Myocyte (in vitro differentiated cells): ENCODE results near the gene ZBP1. TPM values are rescaled to one million over a fixed set of nuclear protein-coding genes. Genes with fewer than 3 reads are reported as not detected.
"Not testable (repeated sequence)": the region's sequence is repeated elsewhere in the genome, so short reads cannot be mapped to it uniquely, and the experiment has no call there.

Experiments used
- DNase-seq: peaks from one replicate; pipeline ENCODE4 v3.0.0-alpha.2; 2012; ENCODE audit warnings: low read depth
- total RNA-seq: library from RNA; depleted of rRNA; stranded (reverse); fragments of >200 nt; gene quantifications from 2 replicates; pipeline ENCODE4 v1.2.3, GENCODE V29; 2014

ZBP1 gene
- total RNA-seq, 1 donor from 2014 or later: 0.29 TPM

DNA sequence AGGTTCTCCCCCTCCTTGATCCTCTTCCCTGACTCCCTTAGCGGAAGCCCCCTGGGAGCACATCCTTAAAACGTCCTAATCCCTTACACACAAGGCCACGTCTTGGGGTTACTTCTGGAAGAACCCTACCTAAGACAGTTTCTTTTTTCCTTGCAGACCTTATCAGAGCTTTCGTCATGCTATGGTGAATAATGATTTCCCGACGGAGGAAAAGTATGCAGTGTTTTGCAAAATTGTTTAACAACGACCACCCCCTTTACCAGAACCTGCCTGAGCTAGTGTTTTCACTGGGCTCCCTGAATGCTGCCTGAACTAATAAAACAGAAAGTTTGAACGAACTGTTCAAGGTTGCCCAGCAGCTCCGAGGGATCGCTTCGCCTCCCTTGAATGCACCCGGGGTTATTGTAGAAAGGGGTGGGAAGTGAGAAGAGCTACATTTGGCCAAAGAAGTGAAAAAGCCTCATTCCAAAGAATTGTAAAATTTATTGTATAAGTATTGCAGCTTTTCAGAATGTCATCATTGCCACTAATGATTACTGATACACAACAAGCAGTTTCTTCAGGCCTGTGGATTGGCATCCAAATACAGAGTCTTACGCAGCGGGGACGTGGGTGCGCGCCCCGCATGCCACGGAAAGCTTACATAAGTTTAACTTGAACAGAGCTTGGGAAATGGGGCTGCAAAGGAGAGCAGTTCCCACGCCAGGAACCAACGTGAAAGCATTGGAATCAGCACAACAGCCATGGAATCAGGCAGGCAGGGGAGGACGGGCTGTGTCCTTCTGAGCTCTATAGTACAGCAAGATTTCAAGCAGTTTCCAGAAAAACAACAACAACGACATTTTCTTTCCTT, 27.9 kb upstream of the ZBP1 start:
- no peak for DNase-seq

DNA sequence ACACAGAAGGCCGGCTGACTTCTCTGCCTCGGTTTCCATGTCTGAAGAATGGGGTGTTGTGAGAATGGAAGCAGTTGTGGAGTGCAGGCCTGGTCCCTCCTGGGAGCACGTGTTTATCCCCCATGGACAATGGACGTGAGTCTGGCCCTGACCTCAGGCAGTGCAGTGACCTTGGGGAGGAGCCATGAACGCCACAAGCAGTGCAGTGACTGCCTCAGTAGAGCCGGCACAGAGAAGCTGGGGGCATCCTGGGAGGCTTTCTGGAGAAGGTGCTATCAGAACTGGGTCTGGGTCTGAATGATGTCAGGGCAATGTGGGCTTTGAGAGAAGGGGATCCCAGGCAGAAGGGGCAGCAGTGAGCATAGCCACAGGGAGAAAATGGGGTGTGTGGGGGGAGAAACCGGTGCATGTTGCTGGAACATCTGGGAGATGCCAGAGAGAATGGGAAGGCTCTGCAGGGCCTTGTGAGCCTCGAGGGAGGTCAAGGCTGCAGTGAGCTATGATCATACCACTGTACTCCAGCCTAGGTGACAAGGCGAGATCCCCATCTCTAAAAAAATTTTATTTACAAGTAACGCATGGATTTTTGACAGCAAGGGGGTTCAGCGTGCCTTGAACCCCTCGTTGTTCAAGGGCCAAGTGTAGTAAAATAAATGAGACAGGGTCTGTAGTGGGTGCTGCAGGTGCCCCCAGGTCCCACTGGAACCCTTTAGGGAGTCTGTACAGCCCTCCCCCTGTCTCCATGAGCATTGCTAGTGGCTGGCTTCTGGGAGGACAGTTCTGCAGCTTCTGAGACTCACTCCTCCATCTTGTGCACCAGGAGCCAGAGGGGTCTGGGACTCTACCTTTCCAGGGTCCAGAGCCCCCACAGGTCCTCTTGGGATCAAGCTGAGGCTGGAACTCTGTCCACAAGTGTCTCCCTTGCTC, 27.0 kb upstream of the ZBP1 start:
- DNase-seq: no peak

DNA sequence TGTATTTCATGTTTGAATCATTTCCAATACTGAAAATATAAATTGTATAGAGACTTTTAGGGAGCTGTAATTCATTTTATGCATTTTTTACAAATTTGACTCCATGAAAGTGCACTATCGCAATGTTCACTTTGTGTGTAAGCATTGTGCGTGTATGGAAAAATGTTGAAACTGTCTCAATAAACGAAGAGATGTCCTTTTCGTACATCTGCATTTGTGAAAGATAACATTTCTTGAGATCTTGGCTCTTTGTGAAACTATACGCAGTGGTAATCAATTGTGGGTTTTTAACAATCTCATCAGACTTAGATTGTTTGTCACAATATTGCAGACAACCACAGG, 18.6 kb upstream of the ZBP1 start:
- no peak for DNase-seq

DNA sequence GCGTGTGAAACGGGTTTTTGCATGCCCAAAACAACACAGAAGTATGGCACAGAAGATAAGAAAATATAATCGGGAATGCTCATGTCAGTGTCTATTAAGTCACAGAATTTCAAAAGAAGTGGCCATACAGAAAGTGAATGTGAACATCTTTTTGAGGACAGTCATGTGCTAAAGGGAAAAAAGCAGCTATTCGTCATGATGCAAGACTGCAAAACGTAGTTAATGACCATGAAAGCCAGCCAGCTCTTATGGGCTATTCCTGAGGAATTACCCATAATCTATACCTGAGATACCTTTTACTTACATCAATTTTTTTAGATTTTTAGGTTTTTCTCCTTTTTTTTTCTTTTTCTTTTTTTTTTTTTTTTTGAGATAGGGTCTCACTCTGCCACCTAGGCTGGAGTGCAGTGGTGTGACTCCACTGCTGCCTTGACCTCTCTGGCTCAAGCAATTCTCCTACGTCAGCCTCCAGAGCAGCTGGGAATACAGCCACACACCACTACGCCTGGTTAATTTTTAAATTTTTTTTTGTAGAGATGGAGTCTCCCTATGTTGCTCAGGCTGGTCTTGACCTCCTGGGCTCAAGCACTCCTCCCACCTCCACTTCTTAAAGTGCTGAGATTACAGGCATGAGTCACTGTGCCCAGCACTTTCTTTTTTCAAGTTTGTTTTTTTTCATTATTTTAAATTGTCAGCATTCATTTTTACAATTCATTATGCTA, 18.1 kb upstream of the ZBP1 start:
- DNase-seq: no peak

DNA sequence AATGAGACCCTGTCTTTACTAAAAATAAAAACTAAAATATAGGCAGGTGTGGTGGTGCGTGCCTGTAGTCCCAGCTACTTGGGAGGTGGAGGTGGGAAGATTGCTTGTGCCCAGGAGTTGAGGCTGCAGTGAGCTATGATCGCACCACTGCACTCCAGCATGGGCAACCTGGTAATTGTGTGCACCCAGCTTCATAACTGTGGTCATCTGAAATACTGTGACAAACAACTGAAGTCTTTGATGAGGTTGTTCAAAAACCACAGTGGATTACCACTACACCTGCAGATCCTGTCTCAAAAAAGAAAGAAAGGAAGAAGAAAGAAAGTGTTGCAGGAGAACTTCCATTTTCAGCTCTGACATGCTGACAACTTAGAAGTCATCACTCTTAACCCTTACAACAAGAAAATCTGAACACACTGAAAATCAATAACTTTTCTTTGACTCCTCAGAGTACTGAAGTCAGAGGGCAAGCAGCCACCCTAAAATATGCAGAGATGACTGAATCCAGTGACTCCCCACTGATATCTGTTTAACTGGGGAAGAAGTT, 13.8 kb upstream of the ZBP1 start:
- peak; percentile 18 for DNase-seq

DNA sequence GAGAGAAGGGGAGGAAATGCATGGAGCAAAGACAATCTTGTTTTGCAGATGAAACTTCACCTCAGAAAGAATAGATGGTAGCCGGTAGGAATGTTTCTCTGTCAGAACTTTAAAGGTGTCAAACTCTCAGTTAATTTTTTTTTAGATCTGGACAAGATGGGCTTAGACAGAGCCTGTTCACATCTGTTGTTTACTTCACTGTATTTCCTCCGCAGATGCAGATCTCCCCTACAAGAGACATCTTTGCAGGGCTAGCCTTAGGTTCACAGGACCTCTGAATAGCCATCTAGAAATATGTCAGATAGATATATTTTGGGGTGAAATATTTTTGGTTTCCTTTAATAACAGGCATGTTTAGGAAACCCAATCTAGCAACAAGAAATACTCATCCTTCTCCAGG, 12.1 kb upstream of the ZBP1 start:
- no peak for DNase-seq

DNA sequence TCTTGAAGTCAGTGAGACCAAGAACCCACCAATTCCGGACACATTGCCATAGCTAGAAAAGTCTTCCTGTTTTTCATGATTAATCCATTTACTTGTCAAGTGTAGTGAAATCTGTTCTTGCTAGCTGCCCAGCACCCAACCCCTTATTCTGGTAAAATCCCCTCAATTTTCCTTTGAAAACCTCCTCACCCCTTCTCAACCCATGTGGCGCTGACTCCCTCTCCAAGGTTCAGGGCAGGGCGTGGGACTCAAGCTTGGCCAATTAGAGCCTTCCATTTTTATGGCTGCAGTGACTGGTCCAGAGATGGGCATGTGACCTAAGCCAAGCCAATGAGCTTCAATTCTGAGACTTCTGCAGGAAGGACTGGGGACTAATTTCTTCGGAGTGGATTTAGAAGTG, 9.8 kb upstream of the ZBP1 start:
- no peak for DNase-seq

DNA sequence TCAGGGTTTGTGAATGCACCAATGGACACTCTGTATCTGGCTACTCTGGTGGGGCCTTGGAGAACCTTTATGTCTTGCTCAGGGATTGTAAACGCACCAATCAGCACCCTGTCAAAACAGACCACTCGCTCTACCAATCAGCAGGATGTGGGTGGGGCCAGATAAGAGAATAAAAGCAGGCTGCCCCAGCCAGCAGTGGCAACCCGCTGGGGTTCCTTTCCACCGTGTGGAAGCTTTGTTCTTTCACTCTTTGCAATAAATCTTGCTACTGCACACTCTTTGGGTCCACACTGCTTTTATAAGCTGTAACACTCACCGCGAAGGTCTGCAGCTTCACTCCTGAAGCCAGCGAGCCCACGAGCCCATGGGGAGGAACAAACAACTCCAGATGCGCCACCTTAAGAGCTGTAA, 9.3 kb upstream of the ZBP1 start:
- DNase-seq: not testable (repeated sequence)

DNA sequence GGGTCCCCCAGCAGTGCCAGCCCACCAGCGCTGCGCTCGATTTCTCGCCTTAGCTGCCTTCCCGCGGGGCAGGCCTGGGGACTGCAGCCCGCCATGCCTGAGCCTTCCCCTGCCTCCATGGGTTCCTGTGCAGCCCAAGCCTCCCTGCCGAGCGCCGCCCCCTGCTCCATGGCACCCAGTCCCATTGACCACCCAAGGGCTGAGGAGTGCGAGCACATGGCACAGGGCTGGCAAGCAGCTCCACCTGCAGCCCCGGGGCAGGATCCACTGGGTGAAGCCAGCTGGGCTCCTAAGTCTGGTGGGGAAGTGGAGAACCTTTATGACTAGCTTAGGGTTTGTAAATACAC, 8.7 kb upstream of the ZBP1 start:
- not testable (repeated sequence) for DNase-seq

DNA sequence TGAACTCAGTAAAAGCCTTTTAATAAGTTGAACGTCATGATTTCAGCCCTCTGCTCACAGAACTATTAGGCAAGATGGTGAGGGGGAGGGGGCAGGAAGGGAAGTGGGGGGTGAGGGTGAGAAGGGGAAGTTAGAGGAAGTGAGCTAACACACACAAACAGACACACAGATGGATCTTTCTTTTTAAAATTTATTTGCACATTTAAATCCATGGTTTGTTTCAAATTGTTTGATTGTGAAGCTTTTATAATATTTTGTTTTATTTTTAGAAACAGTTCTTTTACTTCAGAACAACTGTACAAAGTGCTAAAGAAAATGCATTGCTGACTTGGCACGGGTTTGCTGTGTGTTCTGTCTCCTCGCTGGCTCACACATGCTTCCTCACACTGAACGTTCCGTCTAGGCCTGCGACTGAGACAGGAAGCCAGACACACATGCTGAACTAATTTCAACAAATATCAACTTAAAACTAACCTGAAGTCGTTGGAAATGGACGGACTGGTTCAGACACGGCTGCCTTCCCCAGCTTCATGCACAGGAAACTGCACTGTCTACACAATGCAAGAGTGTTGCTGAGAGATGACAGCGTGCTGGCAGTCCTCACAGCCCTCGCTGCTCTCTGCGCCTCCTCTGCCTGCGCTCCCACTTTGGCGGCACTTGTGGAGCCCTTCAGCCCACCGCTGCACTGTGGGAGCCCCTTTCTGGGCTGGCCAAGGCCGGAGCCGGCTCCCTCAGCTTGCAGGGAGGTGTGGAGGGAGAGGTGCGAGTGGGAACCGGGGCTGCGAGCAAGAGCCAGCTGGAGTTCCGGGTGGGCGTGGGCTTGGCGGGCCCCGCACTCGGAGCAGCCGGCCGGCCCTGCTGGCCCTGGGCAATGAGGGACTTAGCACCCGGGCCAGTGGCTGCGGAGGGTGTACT, 8.1 kb upstream of the ZBP1 start:
- DNase-seq: no peak

DNA sequence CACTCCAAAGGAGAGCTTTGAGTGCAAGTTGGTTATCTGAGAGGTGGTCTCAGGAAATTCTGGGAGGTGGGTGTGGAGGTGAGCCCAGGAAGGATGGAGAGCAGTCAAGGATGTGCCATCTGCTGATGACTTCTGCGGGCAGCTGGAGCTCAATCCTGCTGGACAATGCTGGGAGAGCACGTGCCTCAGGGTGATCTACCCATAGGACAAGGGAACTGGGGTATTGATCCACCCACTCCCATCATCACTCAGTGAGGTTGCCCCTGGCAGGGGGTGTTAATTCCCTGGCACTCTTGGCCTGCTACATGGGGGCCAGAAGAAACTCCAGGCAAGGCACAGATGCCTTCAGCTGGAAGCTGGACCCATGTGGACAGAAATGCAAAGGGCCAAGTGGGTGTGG, 7.1 kb upstream of the ZBP1 start:
- no peak for DNase-seq

DNA sequence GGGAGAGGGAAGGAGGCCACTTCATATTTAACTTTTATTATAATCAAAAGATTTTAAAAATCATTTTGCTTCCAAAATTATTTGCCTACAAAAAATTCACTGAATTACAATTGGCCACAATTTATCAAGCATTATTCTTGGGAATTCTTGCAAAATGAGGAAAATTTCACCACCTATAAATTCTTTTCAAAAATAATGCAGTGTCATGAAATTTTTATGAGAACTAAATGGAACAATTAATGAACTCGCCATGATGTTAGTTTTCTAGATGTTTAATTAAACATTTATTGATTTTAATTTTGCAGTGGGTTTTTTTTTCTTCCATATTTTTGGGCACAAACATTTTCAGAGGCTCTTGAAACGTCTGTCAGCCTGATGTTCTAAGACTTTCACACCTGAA, 5.8 kb upstream of the ZBP1 start:
- DNase-seq: no peak

DNA sequence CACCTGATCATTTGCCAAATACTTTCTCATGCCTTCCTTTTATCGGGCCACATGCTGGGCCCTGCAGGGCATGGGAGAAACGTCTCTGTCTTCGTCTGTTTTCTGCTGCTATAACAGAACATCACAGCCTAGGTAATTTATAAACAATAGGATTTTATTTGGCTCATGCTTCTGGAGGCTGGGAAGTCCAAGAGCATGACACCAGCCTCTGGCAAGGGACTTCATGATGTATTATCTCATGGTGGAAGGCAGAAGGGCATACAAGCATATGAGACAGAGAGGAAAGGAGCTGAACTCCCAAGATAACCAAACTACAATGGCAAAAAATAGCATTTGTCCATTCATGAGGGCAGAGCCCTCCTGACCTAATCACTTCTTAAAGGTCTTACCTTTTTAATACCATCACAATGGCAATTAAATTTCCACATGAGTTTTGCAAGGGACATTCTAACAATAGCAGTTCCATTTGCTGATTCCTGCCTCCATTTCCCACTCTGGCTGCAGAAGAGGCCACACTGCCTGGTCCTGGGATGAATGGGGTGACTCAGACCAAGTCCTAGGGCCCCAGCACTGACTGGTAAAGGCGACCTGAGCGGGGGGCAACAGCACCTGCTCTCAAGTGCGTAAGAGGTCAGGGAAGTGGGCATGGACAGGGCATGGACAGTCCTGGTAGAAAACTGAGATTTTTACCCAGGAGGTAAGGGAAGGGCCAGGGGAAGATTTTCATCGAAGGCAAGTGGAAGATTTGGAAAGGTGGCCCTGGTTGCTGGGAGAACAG, 5.1 kb upstream of the ZBP1 start:
- DNase-seq: no peak

DNA sequence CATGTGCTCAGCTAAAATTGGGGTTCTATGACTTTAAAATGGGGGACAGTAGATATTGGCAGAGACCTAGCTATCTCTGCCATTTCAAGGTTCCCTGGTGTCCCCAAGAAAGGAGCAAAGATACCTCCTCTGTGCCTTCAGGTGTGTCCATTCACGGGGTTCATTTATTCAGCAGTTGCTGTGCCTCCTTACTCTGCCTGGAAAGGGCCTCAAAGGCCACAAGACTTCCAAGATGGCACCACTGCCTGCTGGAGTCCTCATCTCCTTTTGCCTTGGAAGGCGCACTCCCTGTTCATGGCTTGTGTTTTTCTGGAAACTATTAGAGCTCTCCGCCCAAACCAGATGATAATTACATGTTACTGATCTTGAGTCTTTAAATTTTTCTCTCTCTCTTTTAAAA, 3.9 kb upstream of the ZBP1 start:
- no peak for DNase-seq

DNA sequence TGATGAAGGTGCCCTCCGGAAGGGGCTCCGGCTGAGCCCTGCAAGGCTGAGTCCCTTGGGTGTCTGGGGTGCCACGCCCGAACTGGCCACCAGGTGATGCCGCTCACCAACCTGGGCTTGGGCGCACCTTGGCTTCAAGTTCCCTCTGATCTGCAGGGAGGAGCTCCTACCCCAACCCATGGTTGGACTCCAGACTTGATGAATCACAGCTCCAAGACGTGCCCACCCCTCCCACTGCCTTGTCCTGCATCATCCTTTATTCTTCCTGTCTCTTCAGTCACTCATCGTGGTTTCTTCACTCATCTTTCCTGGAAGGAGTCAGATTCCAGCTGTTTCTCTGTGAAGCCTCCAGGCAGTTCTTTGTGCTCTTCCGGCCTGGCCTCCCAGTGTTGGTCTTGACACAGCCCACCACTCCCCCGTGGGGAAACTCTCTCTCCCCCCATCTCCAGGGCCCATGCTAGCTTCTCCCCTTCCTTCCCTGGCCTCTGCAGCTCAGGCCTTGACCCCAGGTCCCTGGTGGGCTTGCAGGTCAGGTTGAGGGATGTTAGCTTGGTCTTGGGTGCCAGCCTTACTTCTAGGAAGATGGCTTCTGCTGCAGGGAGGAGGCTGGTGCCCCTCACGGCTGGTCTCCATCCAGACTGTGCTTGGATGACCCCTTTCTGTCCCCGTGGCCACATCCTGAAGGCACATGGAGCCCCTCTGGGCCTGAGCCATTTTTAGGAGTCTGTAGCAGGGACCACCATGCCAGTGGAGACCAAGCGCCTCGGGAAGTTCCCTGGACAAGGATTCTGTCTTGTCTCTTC, 2.6 kb upstream of the ZBP1 start:
- peak; percentile 31 for DNase-seq

DNA sequence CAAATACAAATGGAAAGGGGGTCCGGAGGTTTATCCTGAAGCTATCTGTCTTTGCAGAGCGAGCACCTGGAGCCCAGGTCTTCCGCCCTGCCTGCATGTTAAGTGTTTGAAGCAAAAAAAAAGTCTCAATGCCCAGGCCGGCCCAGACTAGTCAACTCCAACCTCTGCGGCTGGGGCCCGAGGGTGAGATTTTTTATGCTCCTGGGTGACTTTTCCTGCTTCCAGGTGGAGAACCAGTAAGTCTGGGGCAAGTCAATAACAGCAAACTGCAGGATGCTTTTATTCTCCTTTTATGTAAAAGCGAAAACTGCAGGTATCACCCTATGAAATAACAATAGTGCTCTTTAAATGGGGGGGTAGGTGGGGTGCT, 2.0 kb upstream of the ZBP1 start:
- no peak for DNase-seq

DNA sequence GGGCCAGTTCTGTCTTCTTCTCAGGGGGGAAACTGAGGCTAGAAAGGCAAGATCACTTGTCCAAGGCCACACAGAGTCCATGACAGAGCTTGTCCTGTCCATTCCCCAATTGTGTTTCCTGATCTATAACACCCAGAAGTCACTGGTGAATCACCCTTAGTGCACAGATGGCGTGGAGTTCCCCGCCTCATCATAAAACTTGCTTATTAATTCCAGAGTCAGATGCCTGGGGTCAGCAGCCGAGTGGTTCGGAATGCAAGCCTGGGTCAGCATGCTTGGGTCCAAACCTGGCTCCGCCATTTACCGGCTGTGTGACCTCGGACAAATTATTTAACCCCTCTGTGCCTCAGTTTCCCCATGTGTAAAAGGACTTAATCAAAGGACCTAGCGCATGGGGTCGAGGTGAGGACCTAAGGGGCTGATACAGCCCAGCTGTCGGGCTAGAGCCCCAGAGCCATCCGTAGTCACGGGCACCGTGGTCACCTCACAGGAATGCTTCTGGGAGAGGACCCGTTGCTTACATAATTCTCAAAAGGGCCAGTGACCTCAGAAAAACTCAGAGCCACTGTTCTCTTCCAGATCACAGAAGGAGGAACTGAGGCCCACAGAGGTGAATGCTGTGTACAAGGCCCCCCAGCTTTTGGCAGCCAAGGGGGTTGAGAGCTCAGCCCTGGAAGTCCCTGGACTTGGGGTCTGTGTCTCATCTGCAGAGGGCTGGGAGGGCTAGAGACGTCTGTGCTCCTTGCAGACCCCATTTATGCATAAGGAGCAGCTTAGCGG, 1.4 kb upstream of the ZBP1 start:
- peak; percentile 58 for DNase-seq

DNA sequence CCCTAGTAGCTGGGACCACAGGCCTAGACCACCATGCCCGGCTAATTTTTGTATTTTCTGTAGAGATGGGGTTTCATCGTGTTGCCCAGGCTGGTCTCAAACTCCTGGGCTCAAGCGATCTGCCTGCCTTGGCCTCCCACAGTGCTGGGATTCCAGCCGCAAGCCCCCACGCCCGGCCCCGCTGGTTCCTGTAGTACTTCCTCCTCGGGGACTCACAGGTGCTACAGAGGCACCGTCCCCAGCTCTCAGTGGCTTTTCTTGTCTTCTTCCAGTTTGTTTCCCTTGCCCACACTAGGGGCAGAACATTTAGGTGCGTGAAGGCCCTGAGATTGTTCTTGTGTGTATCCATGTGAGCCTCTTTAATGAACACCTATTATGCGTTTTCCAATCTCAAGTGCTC, 773 bp upstream of the ZBP1 start:
- DNase-seq: no peak
